Caco-2 (cell line): ENCODE measurements around the gene NBAS. TPM values are rescaled to one million over a fixed set of nuclear protein-coding genes. Genes with fewer than 3 reads are reported as not detected.

Experiments used
- BruUV-seq: library from RNA; stranded (reverse); fragments of 400-500 nt; replicated peaks from 2 replicates; lab custom pipeline; 2021; lab: Mats Ljungman, UMichigan
- CTCF ChIA-PET: fragments of 300-600 bp; sonication (Branson Sonifier 250); formaldehyde crosslinking; loops from one replicate; lab custom pipeline; 2022; ENCODE audit warnings: antibody characterized with exemption; lab: Charles Lee
- POLR2A ChIA-PET: fragments of 300-600 bp; sonication (Branson Sonifier 250); formaldehyde crosslinking; loops from one replicate; lab custom pipeline; 2022; ENCODE audit warnings: antibody characterized with exemption; lab: Charles Lee
- DNase-seq, 2 experiments: peaks; one replicate each; pipeline versions ENCODE4 v3.0.0 to v3.0.0-alpha.2; 2020 to 2022
- H3K27me3 ChIP-seq: replicated peaks from 2 replicates; pipeline ENCODE4 v1.6.0; 2011; ENCODE audit warnings: low read length; ENCODE audit not compliant: control insufficient read depth, insufficient read depth
- H3K36me3 ChIP-seq: 2 replicates; pipeline ENCODE4 v1.5.1; 2011; ENCODE audit warnings: low read length; ENCODE audit not compliant: control insufficient read depth, insufficient read depth
- H3K4me1 ChIP-seq: fragments of 250-450 bp; sonication (Bioruptor Pico); 2 replicates; pipeline ENCODE4 v1.5.1; 2020; ENCODE audit warnings: mild to moderate bottlenecking
- H3K4me3 ChIP-seq: 2 replicates; pipeline ENCODE4 v1.5.1; 2011; ENCODE audit warnings: low read depth, mild to moderate bottlenecking, control low read depth, low read length
- H3K9me3 ChIP-seq: fragments of 250-450 bp; sonication (Bioruptor Pico); 2 replicates; pipeline ENCODE4 v1.5.1; 2020; ENCODE audit warnings: mild to moderate bottlenecking, moderate library complexity
- H3K27ac Mint-ChIP-seq: one replicate; pipeline ENCODE4 v1.8.0; 2022; ENCODE audit warnings: mixed read lengths; ENCODE audit not compliant: unreplicated experiment
- H3K27me3 Mint-ChIP-seq: one replicate; pipeline ENCODE4 v1.8.0; 2022; ENCODE audit warnings: mixed read lengths; ENCODE audit not compliant: insufficient read depth, unreplicated experiment
- H3K36me3 Mint-ChIP-seq: one replicate; pipeline ENCODE4 v1.8.0; 2022; ENCODE audit warnings: mild to moderate bottlenecking, mixed read lengths; ENCODE audit not compliant: insufficient read depth, unreplicated experiment
- H3K4me1 Mint-ChIP-seq: one replicate; pipeline ENCODE4 v1.8.0; 2022; ENCODE audit warnings: low read depth, mixed read lengths; ENCODE audit not compliant: unreplicated experiment
- H3K4me3 Mint-ChIP-seq: one replicate; pipeline ENCODE4 v1.8.0; 2022; ENCODE audit warnings: mild to moderate bottlenecking, moderate library complexity, mixed read lengths; ENCODE audit not compliant: unreplicated experiment
- H3K9me3 Mint-ChIP-seq: one replicate; pipeline ENCODE4 v1.8.0; 2022; ENCODE audit warnings: mixed read lengths; ENCODE audit not compliant: unreplicated experiment
- intact Hi-C: fragments of 100-400 bp; cut with micrococcal nuclease; formaldehyde crosslinking; loops from one replicate; pipeline ENCODE4 v1.10.0; 2022; ENCODE audit not compliant: unreplicated experiment
- total RNA-seq: library from RNA; stranded (reverse); gene quantifications from 2 replicates; pipeline ENCODE4 v1.2.3, GENCODE V29; 2022
- TF ChIP-seq, protein P1 (sequence below), 2 experiments: fragments of 200-600 bp in 1 of 2; IDR thresholded peaks; 1 replicate in 1 of 2; 2 replicates in 1 of 2; pipeline versions ENCODE4 v1.5.1 to v1.8.0; 2011 to 2022; ENCODE audit warnings: antibody characterized with exemption in 1 of 2, control low read depth in 1 of 2, inconsistent platforms in 1 of 2, low read depth in 1 of 2, low read length in 1 of 2, mild to moderate bottlenecking in 1 of 2, moderate library complexity in 1 of 2; ENCODE audit not compliant: insufficient read depth in 1 of 2, severe bottlenecking in 1 of 2, unreplicated experiment in 1 of 2

The NBAS gene
- total RNA-seq, 1 experiment from 2014 or later: 31.1 TPM

DNA sequence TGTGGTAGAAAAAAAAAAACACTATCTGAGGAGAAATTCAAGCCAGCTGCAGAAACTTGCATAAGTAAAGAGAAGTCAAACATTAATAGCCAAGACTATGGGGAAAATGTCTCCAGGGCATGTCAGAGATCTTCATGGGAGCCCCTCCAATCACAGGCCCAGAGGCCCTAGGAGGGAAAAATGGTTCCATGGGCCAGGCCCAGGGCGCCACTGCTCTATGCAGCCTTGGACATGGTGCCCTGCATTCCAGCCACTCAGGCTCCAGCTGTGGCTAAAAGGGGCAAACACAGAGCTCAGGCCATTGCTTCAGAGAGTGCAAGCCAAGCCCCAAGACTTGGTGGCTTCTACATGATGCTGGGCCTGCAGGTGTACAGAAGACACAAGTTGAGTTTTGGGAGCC lies 354.7 kb downstream of the NBAS start:
- BruUV-seq: no TSS peak
- no peak overlapping the region for H3K4me3 Mint-ChIP-seq
- ChIA-PET CTCF (no interaction called here), POLR2A (no interaction called here)
- H3K4me1 ChIP-seq: no peaks in the 10 kb centered on the region
- no peaks in the 10 kb centered on the region for H3K36me3 Mint-ChIP-seq
- intact Hi-C loops: no loop called here
- H3K9me3 Mint-ChIP-seq: no peaks in the 10 kb centered on the region
- TF ChIP-seq, protein P1, sequence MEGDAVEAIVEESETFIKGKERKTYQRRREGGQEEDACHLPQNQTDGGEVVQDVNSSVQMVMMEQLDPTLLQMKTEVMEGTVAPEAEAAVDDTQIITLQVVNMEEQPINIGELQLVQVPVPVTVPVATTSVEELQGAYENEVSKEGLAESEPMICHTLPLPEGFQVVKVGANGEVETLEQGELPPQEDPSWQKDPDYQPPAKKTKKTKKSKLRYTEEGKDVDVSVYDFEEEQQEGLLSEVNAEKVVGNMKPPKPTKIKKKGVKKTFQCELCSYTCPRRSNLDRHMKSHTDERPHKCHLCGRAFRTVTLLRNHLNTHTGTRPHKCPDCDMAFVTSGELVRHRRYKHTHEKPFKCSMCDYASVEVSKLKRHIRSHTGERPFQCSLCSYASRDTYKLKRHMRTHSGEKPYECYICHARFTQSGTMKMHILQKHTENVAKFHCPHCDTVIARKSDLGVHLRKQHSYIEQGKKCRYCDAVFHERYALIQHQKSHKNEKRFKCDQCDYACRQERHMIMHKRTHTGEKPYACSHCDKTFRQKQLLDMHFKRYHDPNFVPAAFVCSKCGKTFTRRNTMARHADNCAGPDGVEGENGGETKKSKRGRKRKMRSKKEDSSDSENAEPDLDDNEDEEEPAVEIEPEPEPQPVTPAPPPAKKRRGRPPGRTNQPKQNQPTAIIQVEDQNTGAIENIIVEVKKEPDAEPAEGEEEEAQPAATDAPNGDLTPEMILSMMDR (IDR thresholded peaks at IDR 0.05; ENCODE audit: insufficient read depth in 1 of 2, low read depth in 1 of 2, low read length in 1 of 2, severe bottlenecking in 1 of 2, unreplicated experiment in 1 of 2): no peak
- no peaks in the 10 kb centered on the region for H3K36me3 ChIP-seq
- no peak overlapping the region for H3K4me3 ChIP-seq
- H3K4me1 Mint-ChIP-seq: no peaks in the 10 kb centered on the region
- no peaks in the 10 kb centered on the region for H3K27me3 Mint-ChIP-seq
- DNase-seq: no peak
- no peaks in the 10 kb centered on the region for H3K9me3 ChIP-seq
- no peak overlapping the region for H3K27ac Mint-ChIP-seq
- H3K27me3 ChIP-seq: no peaks in the 10 kb centered on the region

GRCh38 chr2:15205562-15205961 lies 355.6 kb downstream of the NBAS start:
- no peaks in the 10 kb centered on the region for H3K4me1 Mint-ChIP-seq
- no peak overlapping the region for H3K4me3 Mint-ChIP-seq
- no peaks in the 10 kb centered on the region for H3K27me3 Mint-ChIP-seq
- DNase-seq: no peak
- Histone ChIP-seq H3K4me3 (no peak overlapping the region), H3K27me3 (no peaks in the 10 kb centered on the region), H3K36me3 (no peaks in the 10 kb centered on the region), H3K4me1 (no peaks in the 10 kb centered on the region), H3K9me3 (no peaks in the 10 kb centered on the region)
- TF ChIP-seq, protein P1 (IDR thresholded peaks at IDR 0.05; ENCODE audit: insufficient read depth in 1 of 2, low read depth in 1 of 2, low read length in 1 of 2, severe bottlenecking in 1 of 2, unreplicated experiment in 1 of 2): no peak
- H3K27ac Mint-ChIP-seq: no peak overlapping the region
- H3K9me3 Mint-ChIP-seq: no peaks in the 10 kb centered on the region
- POLR2A ChIA-PET: no interaction called here
- no TSS peak for BruUV-seq
- intact Hi-C loops: no loop called here
- CTCF ChIA-PET: no interaction called here
- no peaks in the 10 kb centered on the region for H3K36me3 Mint-ChIP-seq

DNA sequence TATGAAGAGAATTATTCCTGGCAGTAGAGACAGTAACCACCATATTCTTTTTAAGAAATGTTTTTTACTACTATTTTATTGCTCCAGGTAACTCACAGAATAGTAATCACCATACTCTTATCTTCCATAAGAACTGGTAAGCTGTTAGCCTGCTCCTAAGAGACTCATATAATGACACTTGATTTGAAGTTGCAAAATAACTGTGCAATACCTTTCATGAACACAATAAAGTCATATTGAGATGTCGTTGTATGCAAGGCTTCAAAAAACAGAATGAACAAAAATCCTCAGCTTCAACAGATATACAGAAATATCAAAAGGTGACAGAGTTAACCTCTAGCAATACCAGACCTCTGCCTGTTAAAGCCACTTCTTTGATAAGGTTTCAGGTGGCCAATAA lies 360.1 kb downstream of the NBAS start:
- Mint-ChIP-seq H3K9me3 (no peaks in the 10 kb centered on the region), H3K4me1 (no peaks in the 10 kb centered on the region), H3K27me3 (no peaks in the 10 kb centered on the region), H3K27ac (no peak overlapping the region), H3K4me3 (no peak overlapping the region), H3K36me3 (no peaks in the 10 kb centered on the region)
- Histone ChIP-seq H3K4me1 (no peaks in the 10 kb centered on the region), H3K4me3 (no peak overlapping the region), H3K27me3 (no peaks in the 10 kb centered on the region), H3K36me3 (no peaks in the 10 kb centered on the region), H3K9me3 (no peaks in the 10 kb centered on the region)
- no peak for DNase-seq
- BruUV-seq: no TSS peak
- ChIA-PET CTCF (no interaction called here), POLR2A (no interaction called here)
- intact Hi-C loops: no loop called here
- TF ChIP-seq, protein P1 (IDR thresholded peaks at IDR 0.05; ENCODE audit: insufficient read depth in 1 of 2, low read depth in 1 of 2, low read length in 1 of 2, severe bottlenecking in 1 of 2, unreplicated experiment in 1 of 2): no peak
